Keratinocyte (primary cell): Measurements from ENCODE around the gene KIF5B. TPM values are rescaled to one million over a fixed set of nuclear protein-coding genes. Genes with fewer than 3 reads are reported as not detected.

Source experiments
- DNase-seq: peaks from one replicate; pipeline ENCODE4 v3.0.0-alpha.2; 2011; ENCODE audit warnings: low read depth, missing footprints, low spot score
- FAIRE-seq: peaks from 2 replicates; lab custom pipeline; 2011; peaks lifted over from hg19 to GRCh38; lab: Jason Lieb, UNC
- H2AFZ ChIP-seq: 2 replicates; pipeline ENCODE4 v1.6.0; 2012; ENCODE audit warnings: low read length, control low read depth, inconsistent platforms; ENCODE audit not compliant: control insufficient read depth
- H3K27ac ChIP-seq: 2 replicates; pipeline ENCODE4 v1.5.1; 2011; ENCODE audit warnings: low read length; ENCODE audit not compliant: control insufficient read depth, insufficient read depth
- H3K27me3 ChIP-seq: 3 replicates; pipeline ENCODE4 v1.6.0; 2011; ENCODE audit warnings: low read length; ENCODE audit not compliant: control insufficient read depth, insufficient read depth; ENCODE audit errors: extremely low read depth
- H3K36me3 ChIP-seq, 2 experiments: 2 replicates in 1 of 2; 3 replicates in 1 of 2; pipeline ENCODE4 v1.5.1; 2011; ENCODE audit warnings: low read length in 2 of 2, mild to moderate bottlenecking in 1 of 2; ENCODE audit not compliant: control insufficient read depth in 2 of 2, insufficient read depth in 2 of 2; ENCODE audit errors: extremely low read depth in 1 of 2
- H3K4me1 ChIP-seq: 3 replicates; pipeline ENCODE4 v1.5.1; 2011; ENCODE audit warnings: low read length; ENCODE audit not compliant: control insufficient read depth, insufficient read depth; ENCODE audit errors: extremely low read depth
- H3K4me2 ChIP-seq: 3 replicates; pipeline ENCODE4 v1.6.0; 2011; ENCODE audit warnings: low read depth, low read length; ENCODE audit not compliant: control insufficient read depth, insufficient read depth; ENCODE audit errors: extremely low read depth
- H3K4me3 ChIP-seq, 3 experiments: fragments of 200-600 bp in 1 of 3; sonication (generic) in 1 of 3; 2 replicates in 2 of 3; 3 replicates in 1 of 3; pipeline ENCODE4 v1.5.1; 2011 to 2016; ENCODE audit warnings: low read length in 3 of 3, mild to moderate bottlenecking in 3 of 3, control low read depth in 2 of 3, inconsistent platforms in 1 of 3, low read depth in 1 of 3, mixed read lengths in 1 of 3, mixed run types in 1 of 3, moderate library complexity in 1 of 3; ENCODE audit not compliant: control insufficient read depth in 2 of 3, insufficient read depth in 2 of 3; ENCODE audit errors: extremely low read depth in 1 of 3
- H3K79me2 ChIP-seq: 2 replicates; pipeline ENCODE4 v1.6.0; 2012; ENCODE audit warnings: low read length; ENCODE audit not compliant: control insufficient read depth, insufficient read depth
- H3K9ac ChIP-seq: 3 replicates; pipeline ENCODE4 v1.6.0; 2011; ENCODE audit warnings: low read length; ENCODE audit not compliant: control insufficient read depth, insufficient read depth; ENCODE audit errors: extremely low read depth
- H3K9me1 ChIP-seq: 3 replicates; pipeline ENCODE4 v1.6.0; 2011; ENCODE audit warnings: low read length; ENCODE audit not compliant: control insufficient read depth, insufficient read depth; ENCODE audit errors: extremely low read depth
- H3K9me3 ChIP-seq: 2 replicates; pipeline ENCODE4 v1.5.1; 2012; ENCODE audit warnings: low read depth, low read length; ENCODE audit not compliant: control insufficient read depth
- H4K20me1 ChIP-seq: 3 replicates; pipeline ENCODE4 v1.6.0; 2011; ENCODE audit warnings: low read length; ENCODE audit not compliant: control insufficient read depth, insufficient read depth; ENCODE audit errors: extremely low read depth
- EZH2 ChIP-seq: IDR thresholded peaks from one replicate; pipeline ENCODE4 v1.6.1; 2012; ENCODE audit warnings: inconsistent platforms, mild to moderate bottlenecking, low read length, moderate library complexity
- dilution Hi-C: fragments of 300-500 bp; cut with MboI; formaldehyde crosslinking; loops from one replicate; pipeline ENCODE4 v1.7.0; 2020; ENCODE audit warnings: low sequenced_read_pairs; ENCODE audit not compliant: extremely low pct_ligation_motif_present
- polyA plus RNA-seq, 5 experiments: library from polyadenylated mRNA; depleted of rRNA in 3 of 5; stranded (reverse) in 3 of 5; stranded (forward) in 1 of 5; unstranded in 1 of 5; fragments of >200 nt; gene quantifications; 1 replicate in 1 of 5; 2 replicates in 3 of 5; 3 replicates in 1 of 5; pipeline versions ENCODE4 v1.2.1 to v1.2.3, GENCODE V29; 2011 to 2012; ENCODE audit warnings: missing spikeins in 2 of 5, low read depth in 1 of 5, low replicate concordance in 1 of 5
- TF ChIP-seq, protein P1 (sequence below), 3 experiments: IDR thresholded peaks in 1 of 3; conservative IDR thresholded peaks in 1 of 3; optimal IDR thresholded peaks in 1 of 3; 2 replicates in 2 of 3; 3 replicates in 1 of 3; pipeline versions ENCODE3 to v1.5.1; 2011; ENCODE audit warnings: low read length in 3 of 3, mild to moderate bottlenecking in 3 of 3, moderate library complexity in 2 of 3, control low read depth in 1 of 3, inconsistent platforms in 1 of 3; ENCODE audit not compliant: insufficient read depth in 2 of 3; ENCODE audit errors: extremely low read depth in 1 of 3

The KIF5B gene
- polyA plus RNA-seq, 1 donor (not counting 4 experiments of a cell fraction or from before 2014, with no cell fraction given), result 82.1 TPM

DNA sequence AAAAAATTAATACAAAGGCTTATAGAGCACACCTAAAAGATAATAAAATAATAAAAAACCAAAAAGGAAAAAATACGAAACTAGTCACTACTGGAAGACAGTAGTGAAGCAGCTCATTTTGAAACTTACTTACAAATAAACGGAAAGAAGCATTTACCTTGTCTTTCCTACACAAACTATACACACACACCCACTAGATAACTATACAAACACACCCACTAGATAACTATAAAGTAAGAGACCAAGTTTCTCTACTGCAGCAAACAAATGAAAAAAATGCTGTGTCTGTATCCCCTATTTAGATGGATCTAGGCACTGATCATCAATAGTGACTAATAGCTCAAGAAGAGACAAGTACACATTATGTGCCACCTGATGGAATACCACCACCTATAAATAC lies 49.2 kb downstream of the KIF5B start:
- TF ChIP-seq, protein P1, sequence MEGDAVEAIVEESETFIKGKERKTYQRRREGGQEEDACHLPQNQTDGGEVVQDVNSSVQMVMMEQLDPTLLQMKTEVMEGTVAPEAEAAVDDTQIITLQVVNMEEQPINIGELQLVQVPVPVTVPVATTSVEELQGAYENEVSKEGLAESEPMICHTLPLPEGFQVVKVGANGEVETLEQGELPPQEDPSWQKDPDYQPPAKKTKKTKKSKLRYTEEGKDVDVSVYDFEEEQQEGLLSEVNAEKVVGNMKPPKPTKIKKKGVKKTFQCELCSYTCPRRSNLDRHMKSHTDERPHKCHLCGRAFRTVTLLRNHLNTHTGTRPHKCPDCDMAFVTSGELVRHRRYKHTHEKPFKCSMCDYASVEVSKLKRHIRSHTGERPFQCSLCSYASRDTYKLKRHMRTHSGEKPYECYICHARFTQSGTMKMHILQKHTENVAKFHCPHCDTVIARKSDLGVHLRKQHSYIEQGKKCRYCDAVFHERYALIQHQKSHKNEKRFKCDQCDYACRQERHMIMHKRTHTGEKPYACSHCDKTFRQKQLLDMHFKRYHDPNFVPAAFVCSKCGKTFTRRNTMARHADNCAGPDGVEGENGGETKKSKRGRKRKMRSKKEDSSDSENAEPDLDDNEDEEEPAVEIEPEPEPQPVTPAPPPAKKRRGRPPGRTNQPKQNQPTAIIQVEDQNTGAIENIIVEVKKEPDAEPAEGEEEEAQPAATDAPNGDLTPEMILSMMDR (optimal IDR thresholded peaks at IDR 0.05 in 1 of 3, IDR thresholded peaks at IDR 0.05 in 1 of 3, conservative IDR thresholded peaks at IDR 0.05 in 1 of 3; ENCODE audit: extremely low read depth in 1 of 3, insufficient read depth in 2 of 3, low read length in 3 of 3), result no peak
- no peak for TF ChIP-seq EZH2
- Histone ChIP-seq H3K27me3 (no peaks in the 10 kb centered on the region), H4K20me1 (no peaks in the 10 kb centered on the region), H3K79me2 (no peaks in the 10 kb centered on the region), H3K4me2 (no peak overlapping the region), H3K9me3 (no peaks in the 10 kb centered on the region), H3K4me1 (no peaks in the 10 kb centered on the region), H3K27ac (no peak overlapping the region), H2AFZ (no peak overlapping the region), H3K36me3 (peaks cover 5 to 15% of the 10 kb centered on the region in 2 experiments), H3K9me1 (no peaks in the 10 kb centered on the region), H3K9ac (no peak overlapping the region), H3K4me3 (no peak overlapping the region)
- dilution Hi-C loops, result no loop called here
- DNase-seq, result no peak
- no peak for FAIRE-seq

GRCh38 chr10:32005050-32005449 lies 51.2 kb downstream of the KIF5B start:
- Histone ChIP-seq H3K9me1 (no peaks in the 10 kb centered on the region), H3K36me3 (peaks cover 1 to 7% of the 10 kb centered on the region in 2 experiments), H3K27me3 (no peaks in the 10 kb centered on the region), H3K27ac (no peak overlapping the region), H3K9ac (no peak overlapping the region), H3K4me1 (no peaks in the 10 kb centered on the region), H3K79me2 (no peaks in the 10 kb centered on the region), H2AFZ (no peak overlapping the region), H3K9me3 (no peaks in the 10 kb centered on the region), H3K4me3 (no peak overlapping the region), H3K4me2 (no peak overlapping the region), H4K20me1 (no peaks in the 10 kb centered on the region)
- dilution Hi-C loops, result no loop called here
- DNase-seq (no peak), FAIRE-seq (peak; percentile 84)
- TF ChIP-seq, protein P1 (optimal IDR thresholded peaks at IDR 0.05 in 1 of 3, IDR thresholded peaks at IDR 0.05 in 1 of 3, conservative IDR thresholded peaks at IDR 0.05 in 1 of 3; ENCODE audit: extremely low read depth in 1 of 3, insufficient read depth in 2 of 3, low read length in 3 of 3), result peak; percentile 60 to 65 (median 64)
- TF ChIP-seq EZH2, result no peak
